Right ventricle myocardium inferior (tissue), 1 donor: ENCODE measurements around the gene STAMBP. TPM values are rescaled to one million over a fixed set of nuclear protein-coding genes. Genes with fewer than 3 reads are reported as not detected.
A peak's percentile ranks its signal among the peaks of the same experiment; 100 is the strongest.
"Not testable (repeated sequence)": the region's sequence is repeated elsewhere in the genome, so short reads cannot be mapped to it uniquely, and the experiment has no call there.

Experiments
- ATAC-seq: fragments of 200-7000 bp; cut with Tn5 transposase; one replicate; pipeline ENCODE4 v1.9.1; 2020; ENCODE audit warnings: mild to moderate bottlenecking, moderate library complexity
- DNase-seq: peaks from one replicate; pipeline ENCODE4 v3.0.0; 2021; ENCODE audit errors: missing footprints
- intact Hi-C: fragments of 100-400 bp; cut with DNase I; formaldehyde crosslinking; loops from one replicate; pipeline ENCODE4 v1.11.0; 2022
- total RNA-seq: library from RNA; stranded (reverse); fragmentation: NEBNext Ultra II Directional; extraction: Animal tissue kit (Norgen Biotek cat#: 25700); gene quantifications from one replicate; pipeline ENCODE4 v1.2.1, GENCODE V29; 2021
- donor health status: DM: no; HTN: yes; CAD: no; lungs with severe emphysema.

The STAMBP gene
- total RNA-seq, 1 donor from 2014 or later = 27.8 TPM

- ATAC-seq = no peak
Measured at GRCh38 chr2:73868204-73868978, 39.6 kb downstream of the STAMBP start.

GRCh38 chr2:73870084-73870483, 41.3 kb downstream of the STAMBP start:
- intact Hi-C loops = loop anchor here (5.0 kb wide), 1 partner anchor 57 kb away; the partner anchor contains the start of gene DGUOK
- ATAC-seq = peak; percentile 88
- no peak for DNase-seq

More at GRCh38 chr2:73868204-73868978, 39.6 kb downstream of the STAMBP start:
- no peak for DNase-seq
- intact Hi-C loops = no loop called here

GRCh38 chr2:73877071-73877802, 48.5 kb downstream of the STAMBP start:
- intact Hi-C loops = no loop called here
- DNase-seq (no peak), ATAC-seq (peak; percentile 39)

- ATAC-seq, intact Hi-C loops, DNase-seq: not testable (repeated sequence)
Measured at GRCh38 chr2:73877984-73878383, 49.2 kb downstream of the STAMBP start.

GRCh38 chr2:73885406-73885805, 56.6 kb downstream of the STAMBP start:
- ATAC-seq = no peak

GRCh38 chr2:73886357-73886756, 57.6 kb downstream of the STAMBP start:
- ATAC-seq (no peak), DNase-seq (no peak)
- intact Hi-C loops = no loop called here

More at GRCh38 chr2:73885406-73885805, 56.6 kb downstream of the STAMBP start:
- intact Hi-C loops = no loop called here
- no peak for DNase-seq

GRCh38 chr2:73887596-73888353, 59.0 kb downstream of the STAMBP start:
- intact Hi-C loops, ATAC-seq, DNase-seq: not testable (repeated sequence)

- no peak for ATAC-seq
- no peak for DNase-seq
- intact Hi-C loops = no loop called here
Measured at GRCh38 chr2:73888388-73888787, 59.6 kb downstream of the STAMBP start.

GRCh38 chr2:73889206-73889605, 60.4 kb downstream of the STAMBP start:
- DNase-seq (no peak), ATAC-seq (no peak)
- intact Hi-C loops = no loop called here

GRCh38 chr2:73890301-73891092, 61.7 kb downstream of the STAMBP start:
- DNase-seq (no peak), ATAC-seq (no peak)
- intact Hi-C loops = no loop called here

- ATAC-seq (no peak), DNase-seq (no peak)
- intact Hi-C loops = no loop called here
Measured at GRCh38 chr2:73891276-73891901, 62.6 kb downstream of the STAMBP start.

- DNase-seq (no peak), ATAC-seq (no peak)
- intact Hi-C loops = no loop called here
Measured at GRCh38 chr2:73892631-73893329, 64.0 kb downstream of the STAMBP start, which contains the start of gene ACTG2. Gene ACTG2 (plus strand): TSS chr2:73893008. CDS start chr2:73901312, 8,304 bp downstream.

GRCh38 chr2:73893764-73894474, 65.2 kb downstream of the STAMBP start:
- DNase-seq (no peak), ATAC-seq (no peak)
- intact Hi-C loops = no loop called here

GRCh38 chr2:73894475-73894850, 65.7 kb downstream of the STAMBP start:
- DNase-seq = no peak
- intact Hi-C loops = no loop called here
- no peak for ATAC-seq

- ATAC-seq (no peak), DNase-seq (no peak)
- intact Hi-C loops = no loop called here
Measured at GRCh38 chr2:73894877-73895276, 66.1 kb downstream of the STAMBP start.

GRCh38 chr2:73895473-73895872, 66.7 kb downstream of the STAMBP start:
- DNase-seq = no peak
- no peak for ATAC-seq
- intact Hi-C loops = no loop called here
